KMS-11 (cell line): ENCODE results near the gene VPS26B.

Experiments used
- H2AFZ ChIP-seq: fragments of 200-600 bp; sonication (generic); 2 replicates; pipeline ENCODE4 v1.6.1; 2016; ENCODE audit warnings: antibody characterized with exemption, mixed run types, low read depth
- H3K27ac ChIP-seq: fragments of 200-600 bp; sonication (generic); 2 replicates; pipeline ENCODE4 v1.6.1; 2016; ENCODE audit warnings: mild to moderate bottlenecking, mixed run types
- H3K27me3 ChIP-seq: fragments of 200-600 bp; sonication (generic); 2 replicates; pipeline ENCODE4 v1.6.1; 2017; ENCODE audit warnings: mild to moderate bottlenecking, low read depth, mixed run types, moderate library complexity; ENCODE audit not compliant: insufficient read depth
- H3K36me3 ChIP-seq: fragments of 200-600 bp; sonication (generic); 2 replicates; pipeline ENCODE4 v1.6.1; 2017; ENCODE audit warnings: mild to moderate bottlenecking, mixed run types; ENCODE audit not compliant: insufficient read depth
- H3K4me1 ChIP-seq: fragments of 200-600 bp; sonication (generic); 2 replicates; pipeline ENCODE4 v1.6.1; 2016; ENCODE audit warnings: mild to moderate bottlenecking, low read depth, mixed run types; ENCODE audit not compliant: poor library complexity, severe bottlenecking
- H3K4me2 ChIP-seq: fragments of 200-600 bp; sonication (generic); 2 replicates; pipeline ENCODE4 v1.7.0; 2016; ENCODE audit warnings: mild to moderate bottlenecking, mixed run types
- H3K4me3 ChIP-seq: fragments of 200-600 bp; sonication (generic); IDR thresholded peaks from 2 replicates; pipeline ENCODE4 v1.6.1; 2017; ENCODE audit warnings: low read depth, low read length, mixed read lengths; ENCODE audit not compliant: insufficient read depth
- H3K79me2 ChIP-seq: fragments of 200-600 bp; sonication (generic); 2 replicates; pipeline ENCODE4 v1.6.1; 2016; ENCODE audit warnings: low read depth, mixed run types; ENCODE audit not compliant: insufficient read depth
- H3K9ac ChIP-seq: fragments of 200-600 bp; sonication (generic); 2 replicates; pipeline ENCODE4 v1.6.1; 2016; ENCODE audit warnings: mild to moderate bottlenecking, mixed run types
- H4K20me1 ChIP-seq: fragments of 200-600 bp; sonication (generic); 2 replicates; pipeline ENCODE4 v1.6.1; 2016; ENCODE audit warnings: mild to moderate bottlenecking, mixed run types; ENCODE audit not compliant: insufficient read depth
- CTCF ChIP-seq: fragments of 200-600 bp; sonication (generic); conservative IDR thresholded peaks from 2 replicates; pipeline ENCODE4 v1.6.1; 2017; ENCODE audit warnings: low read depth, mild to moderate bottlenecking, antibody characterized with exemption, low read length, moderate library complexity, mixed read lengths

The VPS26B gene

GRCh38 chr11:134229126-134229790 is 4.8 kb downstream of the VPS26B start:
- no peak overlapping the region for H2AFZ ChIP-seq
- peaks cover 6% of the 10 kb centered on the region for H3K4me1 ChIP-seq
- no peak overlapping the region for H3K4me2 ChIP-seq
- peaks cover 31% of the 10 kb centered on the region for H3K79me2 ChIP-seq
- no peak overlapping the region for H3K4me3 ChIP-seq
- H3K9ac ChIP-seq = no peak overlapping the region
- TF ChIP-seq CTCF = no peak
- no peaks in the 10 kb centered on the region for H3K27me3 ChIP-seq
- no peak overlapping the region for H3K27ac ChIP-seq
- no peaks in the 10 kb centered on the region for H4K20me1 ChIP-seq
- H3K36me3 ChIP-seq = no peaks in the 10 kb centered on the region

- Histone ChIP-seq H3K4me2 (no peak overlapping the region), H4K20me1 (no peaks in the 10 kb centered on the region), H2AFZ (no peak overlapping the region), H3K9ac (no peak overlapping the region), H3K36me3 (no peaks in the 10 kb centered on the region), H3K27me3 (no peaks in the 10 kb centered on the region), H3K4me1 (peaks cover 6% of the 10 kb centered on the region), H3K79me2 (peaks cover 30% of the 10 kb centered on the region), H3K27ac (no peak overlapping the region), H3K4me3 (no peak overlapping the region)
- TF ChIP-seq CTCF = no peak
Measured at GRCh38 chr11:134230339-134230738, 5.9 kb downstream of the VPS26B start.

- no peaks in the 10 kb centered on the region for H4K20me1 ChIP-seq
- H3K27ac ChIP-seq = no peak overlapping the region
- H3K36me3 ChIP-seq = no peaks in the 10 kb centered on the region
- no peaks in the 10 kb centered on the region for H3K4me1 ChIP-seq
- H3K27me3 ChIP-seq = no peaks in the 10 kb centered on the region
- H3K9ac ChIP-seq = no peak overlapping the region
- no peak overlapping the region for H2AFZ ChIP-seq
- no peak overlapping the region for H3K4me2 ChIP-seq
- TF ChIP-seq CTCF = no peak
- H3K79me2 ChIP-seq = peaks cover 12% of the 10 kb centered on the region; the same call in 1 of the 2 replicates
- H3K4me3 ChIP-seq = no peak overlapping the region
Measured at GRCh38 chr11:134231958-134232659, 7.6 kb downstream of the VPS26B start.

GRCh38 chr11:134233729-134234179 is 9.3 kb downstream of the VPS26B start:
- TF ChIP-seq CTCF = no peak
- no peaks in the 10 kb centered on the region for H4K20me1 ChIP-seq
- no peaks in the 10 kb centered on the region for H3K4me1 ChIP-seq
- no peaks in the 10 kb centered on the region for H3K27me3 ChIP-seq
- peaks cover 4% of the 10 kb centered on the region; the same call in 1 of the 2 replicates for H3K79me2 ChIP-seq
- no peak overlapping the region for H3K27ac ChIP-seq
- no peak overlapping the region for H3K4me2 ChIP-seq
- H2AFZ ChIP-seq = no peak overlapping the region
- H3K9ac ChIP-seq = no peak overlapping the region
- no peaks in the 10 kb centered on the region for H3K36me3 ChIP-seq
- H3K4me3 ChIP-seq = no peak overlapping the region
